ENCODE measurements around the gene SURF4. TPM values are rescaled to one million over a fixed set of nuclear protein-coding genes. Genes with fewer than 3 reads are reported as not detected.

SURF4 gene
- total and polyA plus RNA-seq, 2 of the 13 experiments (the other 11 are each of a cell fraction or from before 2014, with no cell fraction given), result 220 to 265 TPM

- no peak for TF ChIP-seq ETV6 (CRISPR knock-in tag; conservative IDR thresholded peaks at IDR 0.05)
- TF ChIP-seq GMEB1 (CRISPR knock-in tag; IDR thresholded peaks at IDR 0.05; ENCODE audit: borderline replicate concordance), result peak; percentile 54; the same call in 1 of the 2 replicates
- no peak for TF ChIP-seq TRIM24 (CRISPR knock-in tag; IDR thresholded peaks at IDR 0.05)
- TF ChIP-seq, protein P1, sequence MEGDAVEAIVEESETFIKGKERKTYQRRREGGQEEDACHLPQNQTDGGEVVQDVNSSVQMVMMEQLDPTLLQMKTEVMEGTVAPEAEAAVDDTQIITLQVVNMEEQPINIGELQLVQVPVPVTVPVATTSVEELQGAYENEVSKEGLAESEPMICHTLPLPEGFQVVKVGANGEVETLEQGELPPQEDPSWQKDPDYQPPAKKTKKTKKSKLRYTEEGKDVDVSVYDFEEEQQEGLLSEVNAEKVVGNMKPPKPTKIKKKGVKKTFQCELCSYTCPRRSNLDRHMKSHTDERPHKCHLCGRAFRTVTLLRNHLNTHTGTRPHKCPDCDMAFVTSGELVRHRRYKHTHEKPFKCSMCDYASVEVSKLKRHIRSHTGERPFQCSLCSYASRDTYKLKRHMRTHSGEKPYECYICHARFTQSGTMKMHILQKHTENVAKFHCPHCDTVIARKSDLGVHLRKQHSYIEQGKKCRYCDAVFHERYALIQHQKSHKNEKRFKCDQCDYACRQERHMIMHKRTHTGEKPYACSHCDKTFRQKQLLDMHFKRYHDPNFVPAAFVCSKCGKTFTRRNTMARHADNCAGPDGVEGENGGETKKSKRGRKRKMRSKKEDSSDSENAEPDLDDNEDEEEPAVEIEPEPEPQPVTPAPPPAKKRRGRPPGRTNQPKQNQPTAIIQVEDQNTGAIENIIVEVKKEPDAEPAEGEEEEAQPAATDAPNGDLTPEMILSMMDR (CRISPR knock-in tag; IDR thresholded peaks at IDR 0.05), result peak; percentile 48
- peak; percentile 93 for TF ChIP-seq GABPB1 (CRISPR knock-in tag; IDR thresholded peaks at IDR 0.05)
- TF ChIP-seq, protein P2, sequence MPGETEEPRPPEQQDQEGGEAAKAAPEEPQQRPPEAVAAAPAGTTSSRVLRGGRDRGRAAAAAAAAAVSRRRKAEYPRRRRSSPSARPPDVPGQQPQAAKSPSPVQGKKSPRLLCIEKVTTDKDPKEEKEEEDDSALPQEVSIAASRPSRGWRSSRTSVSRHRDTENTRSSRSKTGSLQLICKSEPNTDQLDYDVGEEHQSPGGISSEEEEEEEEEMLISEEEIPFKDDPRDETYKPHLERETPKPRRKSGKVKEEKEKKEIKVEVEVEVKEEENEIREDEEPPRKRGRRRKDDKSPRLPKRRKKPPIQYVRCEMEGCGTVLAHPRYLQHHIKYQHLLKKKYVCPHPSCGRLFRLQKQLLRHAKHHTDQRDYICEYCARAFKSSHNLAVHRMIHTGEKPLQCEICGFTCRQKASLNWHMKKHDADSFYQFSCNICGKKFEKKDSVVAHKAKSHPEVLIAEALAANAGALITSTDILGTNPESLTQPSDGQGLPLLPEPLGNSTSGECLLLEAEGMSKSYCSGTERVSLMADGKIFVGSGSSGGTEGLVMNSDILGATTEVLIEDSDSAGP (CRISPR knock-in tag; IDR thresholded peaks at IDR 0.05; ENCODE audit: borderline replicate concordance), result peak; percentile 60; the same call in 1 of the 2 replicates
- TF ChIP-seq ZXDC (CRISPR knock-in tag; IDR thresholded peaks at IDR 0.05), result 0 out of 2 replicates have a peak, but pooled peaks have one; percentile 18
- TF ChIP-seq HNF1B (CRISPR knock-in tag; IDR thresholded peaks at IDR 0.05), result peak; percentile 35; the same call in 1 of the 2 replicates
- TF ChIP-seq NR0B2 (CRISPR knock-in tag; IDR thresholded peaks at IDR 0.05), result 0 out of 2 replicates have a peak, but pooled peaks have one; percentile 47
- 0 out of 2 replicates have a peak, but pooled peaks have one; percentile 39 for TF ChIP-seq ZBTB38 (CRISPR knock-in tag; IDR thresholded peaks at IDR 0.05)
- TF ChIP-seq ARNT2 (CRISPR knock-in tag; IDR thresholded peaks at IDR 0.05; ENCODE audit: low read depth), result peak; percentile 36; the same call in 1 of the 2 replicates
- TF ChIP-seq FUBP1 (CRISPR knock-in tag; IDR thresholded peaks at IDR 0.05; ENCODE audit: borderline replicate concordance), result no peak
- TF ChIP-seq KMT2A (CRISPR knock-in tag; IDR thresholded peaks at IDR 0.05), result peak; percentile 36; the same call in 1 of the 2 replicates
- TF ChIP-seq TBX3 (IDR thresholded peaks at IDR 0.05; ENCODE audit: borderline replicate concordance), result no peak
Measured at GRCh38 chr9:133356391-133357091, 19.3 kb downstream of the SURF4 start, which contains the start of the genes SURF1 and SURF2 (continued).
